Thymus (tissue), 11 donors: ENCODE data around the gene PLEKHN1. TPM values are rescaled to one million over a fixed set of nuclear protein-coding genes. Genes with fewer than 3 reads are reported as not detected.
A peak's percentile ranks its signal among the peaks of the same experiment; 100 is the strongest.
"Not testable (repeated sequence)": the region's sequence is repeated elsewhere in the genome, so short reads cannot be mapped to it uniquely, and the experiment has no call there.

Source experiments
- DNase-seq, 9 donors: peaks; one replicate each; pipeline ENCODE4 v3.0.0-alpha.2; 2013; ENCODE audit warnings: low spot score in 9 of 9, low read depth in 6 of 9, missing footprints in 1 of 9
- H3K27ac ChIP-seq, 2 donors: one replicate each; pipeline ENCODE4 v1.5.1; 2013; ENCODE audit warnings: control low read depth in 1 of 2, low read depth in 1 of 2, low read length in 1 of 2, mild to moderate bottlenecking in 1 of 2, moderate library complexity in 1 of 2
- H3K27me3 ChIP-seq, 2 donors: one replicate each; pipeline ENCODE4 v1.5.1; 2013; ENCODE audit warnings: low read length in 1 of 2; ENCODE audit not compliant: control insufficient read depth in 2 of 2, insufficient read depth in 1 of 2
- H3K36me3 ChIP-seq, 2 donors: one replicate each; pipeline ENCODE4 v1.5.1; 2013; ENCODE audit warnings: low read length in 1 of 2, mild to moderate bottlenecking in 1 of 2, moderate library complexity in 1 of 2; ENCODE audit not compliant: control insufficient read depth in 2 of 2, insufficient read depth in 2 of 2
- H3K4me1 ChIP-seq, 2 donors: one replicate each; pipeline ENCODE4 v1.5.1; 2013; ENCODE audit warnings: low read length in 2 of 2; ENCODE audit not compliant: control insufficient read depth in 2 of 2, insufficient read depth in 2 of 2
- H3K4me3 ChIP-seq, 2 donors: one replicate each; pipeline ENCODE4 v1.5.1; 2013; ENCODE audit warnings: low read length in 2 of 2, control low read depth in 1 of 2, mild to moderate bottlenecking in 1 of 2
- H3K9me3 ChIP-seq, 2 donors: one replicate each; pipeline ENCODE4 v1.5.1; 2013; ENCODE audit warnings: low read length in 1 of 2, mild to moderate bottlenecking in 1 of 2; ENCODE audit not compliant: control insufficient read depth in 2 of 2, insufficient read depth in 1 of 2
- WGBS: extraction: QIAGEN DNeasy Blood & Tissue Kit; methylation state at CpG from one replicate; pipeline ENCODE4 v1.1.7; 2013; 5-methylcytosine and 5-hydroxymethylcytosine counted together
- polyA plus RNA-seq: library from polyadenylated mRNA; stranded (reverse); fragments of 200-250 nt; gene quantifications from one replicate; pipeline ENCODE4 v1.2.3, GENCODE V29; 2013
- total RNA-seq: library from RNA; stranded (reverse); fragments of 120-200 nt; gene quantifications from one replicate; pipeline ENCODE4 v1.2.4, GENCODE V29; 2013
- donor health status: healthy.

Gene PLEKHN1
- total and polyA plus RNA-seq, 2 donors = 0.14 to 1.7 TPM

- Histone ChIP-seq H3K9me3 (peaks cover 0 to 11% of the 10 kb centered on the region in 2 donors), H3K4me1 (peaks cover 3 to 4% of the 10 kb centered on the region in 2 donors), H3K4me3 (no peak overlapping the region), H3K27me3 (peaks cover 36 to 63% of the 10 kb centered on the region in 2 donors), H3K36me3 (no peaks in the 10 kb centered on the region), H3K27ac (no peak overlapping the region)
- no peak for DNase-seq
- 89% methylated on average over 17 of the region's 17 CpGs for WGBS
Measured at GRCh38 chr1:974687-975328, 8.5 kb downstream of the PLEKHN1 start.

- Histone ChIP-seq H3K9me3 (peaks cover 0 to 11% of the 10 kb centered on the region in 2 donors), H3K36me3 (no peaks in the 10 kb centered on the region), H3K27ac (no peak overlapping the region), H3K4me1 (peaks cover 3 to 4% of the 10 kb centered on the region in 2 donors), H3K4me3 (no peak overlapping the region), H3K27me3 (peaks cover 30 to 61% of the 10 kb centered on the region in 2 donors)
- WGBS = 73% methylated on average over 9 of the region's 9 CpGs
- DNase-seq = no peak
Measured at GRCh38 chr1:975365-975764, 9.1 kb downstream of the PLEKHN1 start.

- Histone ChIP-seq H3K9me3 (peaks cover 0 to 11% of the 10 kb centered on the region in 2 donors), H3K4me3 (peak overlapping the region in 1 of 2 donors; percentile 34), H3K36me3 (no peaks in the 10 kb centered on the region), H3K4me1 (peaks cover 3 to 4% of the 10 kb centered on the region in 2 donors), H3K27me3 (peaks cover 23 to 57% of the 10 kb centered on the region in 2 donors), H3K27ac (peak overlapping the region in 1 of 2 donors; percentile 8)
- 5% methylated on average over 40 of the region's 40 CpGs for WGBS
- DNase-seq = peak in 2 of 9 donors; percentile 36 to 40
Measured at GRCh38 chr1:975896-976683, 9.8 kb downstream of the PLEKHN1 start.

GRCh38 chr1:976791-977190 is 10.5 kb downstream of the PLEKHN1 start:
- H3K9me3 ChIP-seq = peaks cover 0 to 11% of the 10 kb centered on the region in 2 donors
- H3K36me3 ChIP-seq, H3K4me1 ChIP-seq, DNase-seq, H3K27ac ChIP-seq, H3K4me3 ChIP-seq: not testable (repeated sequence)
- peaks cover 16 to 55% of the 10 kb centered on the region in 2 donors for H3K27me3 ChIP-seq
- WGBS = 68% methylated on average over 15 of the region's 39 CpGs

GRCh38 chr1:978069-978834 is 12.0 kb downstream of the PLEKHN1 start:
- H3K27ac ChIP-seq = no peak overlapping the region
- H3K4me1 ChIP-seq = peaks cover 3 to 6% of the 10 kb centered on the region in 2 donors
- H3K9me3 ChIP-seq = peaks cover 0 to 11% of the 10 kb centered on the region in 2 donors
- no peak overlapping the region for H3K4me3 ChIP-seq
- DNase-seq = no peak
- peaks cover 15 to 57% of the 10 kb centered on the region in 2 donors for H3K27me3 ChIP-seq
- no peaks in the 10 kb centered on the region for H3K36me3 ChIP-seq
- WGBS = 91% methylated on average over 44 of the region's 44 CpGs

GRCh38 chr1:978835-979743 is 12.8 kb downstream of the PLEKHN1 start:
- DNase-seq = no peak

GRCh38 chr1:979744-980072 is 13.4 kb downstream of the PLEKHN1 start:
- H3K4me3 ChIP-seq = no peak overlapping the region
- H3K4me1 ChIP-seq = peaks cover 3 to 6% of the 10 kb centered on the region in 2 donors
- H3K9me3 ChIP-seq = peaks cover 0 to 11% of the 10 kb centered on the region in 2 donors
- 95% methylated on average over 9 of the region's 9 CpGs for WGBS
- peaks cover 11 to 54% of the 10 kb centered on the region in 2 donors for H3K27me3 ChIP-seq
- H3K27ac ChIP-seq = no peak overlapping the region
- no peaks in the 10 kb centered on the region for H3K36me3 ChIP-seq
- no peak for DNase-seq

More at GRCh38 chr1:978835-979743, 12.8 kb downstream of the PLEKHN1 start:
- Histone ChIP-seq H3K36me3 (no peaks in the 10 kb centered on the region), H3K9me3 (peaks cover 0 to 11% of the 10 kb centered on the region in 2 donors), H3K27ac (no peak overlapping the region), H3K4me1 (peaks cover 3 to 6% of the 10 kb centered on the region in 2 donors), H3K27me3 (peaks cover 15 to 56% of the 10 kb centered on the region in 2 donors), H3K4me3 (no peak overlapping the region)
- 94% methylated on average over 60 of the region's 60 CpGs for WGBS

GRCh38 chr1:980137-980571 is 13.9 kb downstream of the PLEKHN1 start:
- no peak for DNase-seq
- Histone ChIP-seq H3K4me3 (no peak overlapping the region), H3K9me3 (peaks cover 0 to 11% of the 10 kb centered on the region in 2 donors), H3K27ac (no peak overlapping the region), H3K27me3 (peaks cover 11 to 54% of the 10 kb centered on the region in 2 donors), H3K4me1 (peaks cover 3 to 6% of the 10 kb centered on the region in 2 donors), H3K36me3 (no peaks in the 10 kb centered on the region)
- WGBS = 88% methylated on average over 13 of the region's 13 CpGs
